Ecto neural progenitor cell (in vitro differentiated cells): ENCODE data around the gene MAP4K4.

Source experiments
- DNase-seq: peaks from one replicate; pipeline ENCODE4 v3.0.0-alpha.2; 2018; ENCODE audit warnings: low spot score

Gene MAP4K4

GRCh38 chr2:101872480-101872879 lies 175.0 kb downstream of the MAP4K4 start:
- DNase-seq = no peak

DNA sequence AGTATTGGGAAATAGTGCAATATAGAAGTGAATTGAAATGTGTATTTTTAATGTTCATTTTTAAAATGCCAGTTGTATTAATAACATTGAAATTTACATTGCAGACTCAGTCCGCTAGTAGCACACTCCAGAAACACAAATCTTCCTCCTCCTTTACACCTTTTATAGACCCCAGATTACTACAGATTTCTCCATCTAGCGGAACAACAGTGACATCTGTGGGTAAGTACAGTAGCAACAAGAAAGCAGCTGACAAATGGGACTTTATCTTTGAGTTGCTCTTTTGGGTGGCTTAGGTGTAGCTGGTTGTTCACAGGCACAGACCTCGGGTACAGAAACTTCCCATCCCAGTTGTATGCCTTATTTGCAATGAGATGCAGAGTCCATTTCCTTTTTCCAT lies 176.0 kb downstream of the MAP4K4 start:
- DNase-seq = no peak

GRCh38 chr2:101874069-101874468 lies 176.6 kb downstream of the MAP4K4 start:
- DNase-seq = no peak

DNA sequence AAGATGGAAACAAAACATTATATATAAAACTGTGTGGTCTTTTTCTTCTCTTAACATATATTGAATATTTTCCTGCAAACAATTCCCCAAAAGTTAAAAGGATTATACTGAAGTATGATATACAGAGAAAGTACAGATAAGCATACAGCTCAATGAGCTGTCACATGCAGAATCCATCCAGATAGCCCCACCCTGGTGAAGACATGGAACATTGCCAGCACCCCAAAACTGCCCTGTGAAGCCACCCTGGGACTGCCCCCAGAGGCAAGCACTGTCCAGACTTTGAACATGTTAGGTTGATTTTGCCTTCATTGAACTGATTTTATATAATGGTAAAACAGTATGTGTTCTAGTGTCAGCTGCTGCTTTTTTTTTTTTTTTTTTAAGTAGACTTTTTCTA lies 182.0 kb downstream of the MAP4K4 start:
- no peak for DNase-seq

DNA sequence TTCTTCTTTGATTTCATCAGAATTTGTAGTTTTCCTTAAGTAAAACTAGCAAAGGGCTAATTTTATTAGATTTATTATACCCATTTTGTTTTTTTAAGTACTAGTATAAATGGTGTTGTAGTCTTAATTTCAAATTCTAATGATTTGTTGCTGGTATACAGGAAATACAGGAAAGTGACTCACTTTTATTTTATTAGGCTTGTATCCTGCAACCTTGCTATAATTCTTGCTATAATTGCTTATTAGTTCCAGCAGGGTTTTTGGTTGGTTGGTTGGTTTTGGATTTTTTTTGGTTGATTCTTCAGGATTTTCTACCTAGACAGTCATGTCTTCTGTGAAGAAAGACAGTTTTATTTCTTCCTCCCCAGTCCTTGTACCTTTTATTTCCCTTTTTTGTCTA lies 183.6 kb downstream of the MAP4K4 start:
- no peak for DNase-seq

DNA sequence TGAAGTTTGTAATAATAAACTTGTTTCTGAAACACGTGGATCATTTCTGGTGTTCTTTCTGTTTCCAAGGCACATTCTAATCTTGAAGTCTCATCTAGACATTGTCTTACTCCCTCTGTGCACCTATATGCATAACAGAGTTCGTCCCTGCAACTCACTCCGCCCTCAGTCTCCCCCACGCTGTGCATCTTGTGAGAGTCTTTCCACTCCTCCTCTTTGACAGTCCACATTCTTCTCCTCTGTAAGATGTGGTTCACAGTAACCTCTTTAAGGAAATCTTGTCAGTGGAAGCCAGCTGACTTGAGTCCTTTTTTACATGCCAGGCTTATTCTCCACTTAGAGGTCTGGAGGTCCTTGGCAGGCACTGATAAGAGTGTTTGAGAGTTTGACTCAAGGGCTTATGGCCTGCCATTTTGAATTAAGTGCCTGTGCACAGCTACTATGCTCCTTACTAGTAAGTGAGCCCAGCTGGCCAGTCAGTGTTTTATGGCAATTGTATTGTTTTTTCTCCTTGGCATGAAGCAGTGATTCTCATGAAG lies 185.3 kb downstream of the MAP4K4 start:
- no peak for DNase-seq

GRCh38 chr2:101883860-101884259 lies 186.4 kb downstream of the MAP4K4 start:
- no peak for DNase-seq

- no peak for DNase-seq
These were observed 186.9 kb downstream of the MAP4K4 start for GRCh38 chr2:101884423-101884822.

GRCh38 chr2:101887328-101887727 lies 189.8 kb downstream of the MAP4K4 start:
- no peak for DNase-seq

GRCh38 chr2:101889460-101890098 lies 192.1 kb downstream of the MAP4K4 start:
- DNase-seq = no peak

GRCh38 chr2:101892377-101892776 lies 194.9 kb downstream of the MAP4K4 start:
- DNase-seq = no peak

DNA sequence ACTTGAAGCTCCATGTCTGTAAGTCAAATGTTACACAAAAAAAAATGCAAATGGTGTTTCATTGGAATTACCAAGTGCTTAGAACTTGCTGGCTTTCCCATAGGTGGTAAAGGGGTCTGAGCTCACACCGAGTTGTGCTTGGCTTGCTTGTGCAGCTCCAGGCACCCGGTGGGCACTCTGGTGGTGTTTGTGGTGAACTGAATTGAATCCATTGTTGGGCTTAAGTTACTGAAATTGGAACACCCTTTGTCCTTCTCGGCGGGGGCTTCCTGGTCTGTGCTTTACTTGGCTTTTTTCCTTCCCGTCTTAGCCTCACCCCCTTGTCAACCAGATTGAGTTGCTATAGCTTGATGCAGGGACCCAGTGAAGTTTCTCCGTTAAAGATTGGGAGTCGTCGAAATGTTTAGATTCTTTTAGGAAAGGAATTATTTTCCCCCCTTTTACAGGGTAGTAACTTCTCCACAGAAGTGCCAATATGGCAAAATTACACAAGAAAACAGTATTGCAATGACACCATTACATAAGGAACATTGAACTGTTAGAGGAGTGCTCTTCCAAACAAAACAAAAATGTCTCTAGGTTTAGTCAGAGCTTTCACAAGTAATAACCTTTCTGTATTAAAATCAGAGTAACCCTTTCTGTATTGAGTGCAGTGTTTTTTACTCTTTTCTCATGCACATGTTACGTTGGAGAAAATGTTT lies 196.3 kb downstream of the MAP4K4 start:
- DNase-seq = peak; percentile 64

DNA sequence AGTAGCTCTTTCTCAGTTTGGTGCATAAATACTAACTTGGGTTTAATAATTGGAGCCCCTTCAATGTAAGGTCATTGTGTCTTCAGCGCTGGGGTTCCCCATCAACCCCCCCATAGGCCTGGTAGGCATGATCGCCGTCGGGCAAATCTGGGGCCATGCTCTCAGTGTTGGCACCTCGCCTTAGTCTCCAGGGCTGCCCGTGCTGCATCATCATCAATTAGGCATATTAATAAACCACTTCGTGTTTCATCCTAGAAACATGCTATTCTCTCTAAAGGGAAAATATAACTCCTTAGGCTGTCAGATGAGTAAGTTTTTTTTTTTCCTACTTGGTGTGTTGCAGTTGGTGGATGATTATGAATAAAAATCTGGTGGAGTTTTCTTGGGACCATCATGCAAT lies 197.5 kb downstream of the MAP4K4 start:
- no peak for DNase-seq

- DNase-seq = no peak
These were observed 198.4 kb downstream of the MAP4K4 start for GRCh38 chr2:101895819-101896322.

DNA sequence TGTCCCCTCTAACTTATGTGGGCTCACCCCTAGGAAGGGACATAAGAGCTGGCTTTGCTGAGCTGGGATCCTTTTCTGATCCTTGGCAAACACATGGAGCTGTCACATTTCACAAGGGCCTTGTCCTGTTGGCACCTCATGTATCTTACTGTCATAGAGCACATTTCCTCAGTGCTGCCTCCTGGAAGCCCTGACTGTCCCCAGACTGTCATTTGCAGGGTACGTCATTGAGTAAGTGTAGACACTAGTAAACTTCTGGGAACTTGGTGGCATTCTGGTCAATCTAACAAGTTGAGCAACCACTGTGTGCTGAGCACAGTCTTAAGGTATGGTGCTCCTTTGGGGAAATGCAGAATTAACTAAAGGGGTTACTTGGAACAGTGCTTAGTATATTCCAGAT lies 199.8 kb downstream of the MAP4K4 start:
- no peak for DNase-seq

- no peak for DNase-seq
These were observed 201.8 kb downstream of the MAP4K4 start for GRCh38 chr2:101899265-101899664.

DNA sequence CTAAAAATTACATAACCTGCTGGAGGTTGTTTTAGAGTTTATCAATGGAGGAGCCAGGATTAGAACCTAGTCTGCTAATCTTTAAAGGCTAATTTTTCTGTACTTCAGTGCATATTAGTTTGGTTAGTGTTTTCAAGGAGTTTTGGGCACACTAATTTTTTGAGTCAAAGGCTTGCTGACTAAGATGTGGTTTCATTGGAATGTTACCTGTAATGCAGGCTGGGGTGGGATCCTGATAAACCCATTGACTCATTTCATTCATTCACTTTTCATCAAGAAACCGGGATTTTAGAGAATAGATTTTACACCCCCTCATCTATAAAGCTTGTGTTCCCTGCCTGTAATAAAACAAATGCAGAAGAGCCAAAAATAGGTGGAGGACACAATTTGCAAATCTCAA lies 202.4 kb downstream of the MAP4K4 start:
- no peak for DNase-seq

DNA sequence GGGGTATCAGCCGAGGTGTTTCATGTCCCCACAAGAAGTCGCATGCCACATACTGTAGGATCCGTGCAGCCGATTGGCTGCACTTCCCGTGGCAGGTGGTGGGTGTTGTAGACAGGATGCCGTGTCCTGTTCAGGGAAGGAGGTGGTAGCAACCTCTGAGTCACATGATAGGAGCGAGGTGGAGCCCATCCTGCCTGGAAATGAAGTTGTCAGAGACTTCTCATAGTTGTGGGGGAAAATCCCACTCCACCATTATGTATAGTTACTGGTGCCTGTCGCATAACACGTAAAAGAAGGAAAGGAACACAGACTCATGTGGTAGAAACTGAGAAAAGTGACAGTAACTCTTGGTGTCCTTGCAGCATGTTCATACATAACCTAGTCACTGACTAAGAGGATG lies 202.9 kb downstream of the MAP4K4 start:
- DNase-seq = no peak

GRCh38 chr2:101901241-101901640 lies 203.7 kb downstream of the MAP4K4 start:
- DNase-seq = no peak

- no peak for DNase-seq
These were observed 204.7 kb downstream of the MAP4K4 start for GRCh38 chr2:101902169-101902568.

DNA sequence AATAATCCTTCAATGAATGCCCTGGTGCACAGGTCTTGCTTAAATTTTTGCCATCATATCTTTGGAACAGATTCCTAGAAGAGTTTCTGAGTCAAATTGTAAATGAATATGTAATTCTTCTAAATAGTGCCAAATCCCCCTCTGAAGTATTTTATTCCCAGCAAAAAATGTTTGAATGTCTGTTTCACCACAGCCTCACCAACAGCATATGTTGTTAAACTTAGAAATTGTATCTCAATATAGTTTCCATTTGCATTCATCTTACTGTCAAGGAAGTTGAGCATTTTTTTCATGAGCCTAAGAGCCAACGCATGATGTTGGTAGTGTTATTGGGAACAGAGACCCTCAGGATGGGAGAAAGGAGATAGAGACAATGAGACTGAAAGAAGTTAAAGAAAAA lies 207.4 kb downstream of the MAP4K4 start:
- DNase-seq = no peak

- DNase-seq = no peak
These were observed 208.3 kb downstream of the MAP4K4 start for GRCh38 chr2:101905746-101906336.

- DNase-seq = no peak
These were observed 212.3 kb downstream of the MAP4K4 start for GRCh38 chr2:101909760-101910159.
